NCI-H187 treated with DMSO at 0.1 percent for 48 hours (cell line): Measurements from ENCODE around the gene CHAF1A.

Experiments used
- DNase-seq: peaks from one replicate; lab custom pipeline; 2025; lab: John Stamatoyannopoulos, UW

Gene CHAF1A

DNA sequence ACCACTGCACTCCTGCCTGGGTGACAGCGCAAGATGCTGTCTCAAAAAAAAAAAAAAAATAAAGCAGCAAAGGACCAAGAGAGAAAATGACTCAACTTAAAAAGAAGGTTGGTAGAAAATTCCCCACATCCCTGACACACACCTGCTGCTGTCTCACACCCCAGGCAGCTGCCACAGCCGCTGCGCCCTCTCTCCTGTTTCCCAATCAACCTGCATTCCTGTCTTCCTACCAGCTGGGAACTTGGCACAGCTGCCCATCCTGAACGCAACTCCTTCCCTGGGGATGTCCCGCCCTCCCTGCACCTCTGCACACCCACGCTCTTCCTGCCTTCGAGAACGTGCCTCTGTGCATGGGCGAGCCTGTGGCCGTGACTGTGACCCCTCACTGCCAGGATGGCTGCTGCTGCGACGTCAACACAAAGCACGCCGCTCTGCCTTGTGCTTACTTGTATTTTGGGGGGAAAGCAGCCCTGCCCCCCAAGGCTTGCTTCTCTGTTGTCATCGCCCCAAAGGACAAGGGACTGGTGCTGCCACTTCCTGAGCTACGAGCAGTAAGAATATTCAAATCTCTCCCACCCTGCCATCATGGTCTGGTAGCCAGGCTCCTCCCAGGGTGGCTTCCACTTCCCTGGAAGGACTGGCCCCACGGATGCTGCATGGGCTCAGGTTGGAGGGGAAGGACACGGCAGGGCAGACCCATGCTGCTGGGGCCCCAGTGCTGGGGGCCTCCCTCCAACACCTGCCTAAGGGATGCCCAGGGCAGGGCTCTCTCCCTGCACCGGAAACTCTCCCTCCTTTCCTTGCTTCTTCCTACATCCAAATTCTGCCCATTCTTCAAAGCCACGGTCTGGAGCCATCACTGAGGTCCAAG, 22.8 kb upstream of the CHAF1A start:
- DNase-seq: no peak

DNA sequence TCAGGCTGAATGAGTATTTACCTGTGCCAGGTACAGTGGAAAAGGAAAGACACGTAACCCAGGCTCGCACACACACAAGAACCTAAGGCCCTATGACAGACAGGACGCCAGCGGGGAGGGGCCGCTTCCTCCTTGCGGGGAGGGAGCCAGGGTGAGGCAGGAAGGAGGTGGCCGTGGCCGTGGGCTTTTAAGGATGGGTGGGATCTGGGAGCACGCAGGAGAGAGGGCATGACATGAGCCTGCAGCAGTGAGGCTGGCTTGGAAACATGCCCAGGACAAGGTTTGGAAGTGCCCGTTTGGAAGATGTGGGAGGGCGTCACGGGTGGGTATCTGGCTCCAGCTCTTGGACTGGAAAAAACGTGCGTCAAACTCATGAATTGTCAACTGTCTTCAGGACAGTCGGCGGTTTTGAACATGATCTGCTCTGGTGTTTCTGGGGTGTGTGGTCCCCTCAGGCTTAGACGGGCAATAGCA, 22.1 kb upstream of the CHAF1A start:
- no peak for DNase-seq

DNA sequence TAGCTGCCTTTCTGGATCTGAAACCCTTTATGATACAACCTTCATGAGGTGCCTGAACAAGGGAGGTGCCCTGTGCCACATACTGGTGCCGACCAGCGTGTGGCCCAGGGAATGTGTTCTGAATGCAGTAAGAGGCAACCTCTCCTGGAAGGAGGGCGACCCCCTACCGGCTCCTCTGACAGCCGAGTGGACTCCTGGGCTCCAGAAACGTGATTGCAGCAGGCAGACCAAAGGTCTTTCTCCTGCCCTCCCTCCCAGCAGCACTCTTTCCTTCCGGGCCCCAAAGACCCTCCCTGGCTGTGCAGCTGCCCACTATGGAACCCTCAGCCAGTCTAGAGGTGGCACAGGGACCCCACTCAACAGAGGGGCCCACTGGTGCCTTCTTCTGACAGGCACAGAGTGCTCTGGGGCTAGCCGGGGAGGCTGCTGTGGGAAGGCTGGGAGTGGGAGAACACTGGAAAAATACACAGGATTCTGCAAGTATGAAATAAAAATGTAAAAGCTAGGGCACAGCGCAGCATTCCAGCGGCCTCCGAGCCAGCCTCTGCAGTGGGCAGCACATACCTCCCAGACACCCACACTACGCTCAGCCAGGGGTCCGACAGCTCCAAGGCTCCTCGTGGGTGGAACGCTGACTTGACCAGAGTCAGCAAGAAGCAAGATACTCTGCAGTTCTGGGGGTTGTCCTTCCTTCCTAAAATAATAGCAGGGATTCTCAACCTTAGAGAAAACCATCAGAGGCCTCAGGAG, 17.0 kb upstream of the CHAF1A start:
- DNase-seq: no peak

DNA sequence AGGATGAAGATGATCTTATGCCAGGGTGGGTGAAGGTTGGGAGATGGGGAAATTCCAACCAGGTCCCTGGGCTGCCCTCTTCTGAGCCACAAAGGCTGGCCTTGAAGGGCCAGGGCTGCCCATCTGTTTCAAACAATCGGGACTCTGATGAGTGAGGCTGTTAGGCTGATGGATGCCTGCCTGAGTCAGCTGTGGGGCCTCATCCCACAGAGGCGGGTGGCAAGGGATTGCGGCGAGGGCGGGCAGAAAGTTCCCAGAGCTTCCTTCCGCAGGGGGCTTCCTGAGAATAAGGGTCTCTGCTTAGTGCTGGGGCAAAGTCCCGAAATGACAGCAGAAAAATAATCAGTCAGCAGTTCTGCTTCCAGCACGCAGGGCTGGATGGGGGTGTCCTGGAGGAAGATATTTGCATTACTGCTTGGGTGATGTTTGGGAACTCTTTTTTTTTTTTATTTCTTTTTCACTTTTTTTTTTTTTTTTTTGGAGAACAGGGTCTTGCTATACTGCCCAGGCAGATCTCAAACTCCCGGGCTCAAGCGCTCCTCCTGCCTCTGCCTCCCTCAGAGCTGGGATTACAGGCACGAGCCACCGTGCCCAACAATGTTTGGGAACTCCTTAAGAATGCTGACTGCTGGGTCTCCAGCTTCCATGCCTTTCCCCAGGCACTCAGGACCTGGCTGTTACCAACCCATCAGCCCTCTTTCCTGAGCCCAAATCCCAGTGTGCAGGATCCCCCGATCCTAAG, 16.2 kb upstream of the CHAF1A start:
- DNase-seq: no peak

DNA sequence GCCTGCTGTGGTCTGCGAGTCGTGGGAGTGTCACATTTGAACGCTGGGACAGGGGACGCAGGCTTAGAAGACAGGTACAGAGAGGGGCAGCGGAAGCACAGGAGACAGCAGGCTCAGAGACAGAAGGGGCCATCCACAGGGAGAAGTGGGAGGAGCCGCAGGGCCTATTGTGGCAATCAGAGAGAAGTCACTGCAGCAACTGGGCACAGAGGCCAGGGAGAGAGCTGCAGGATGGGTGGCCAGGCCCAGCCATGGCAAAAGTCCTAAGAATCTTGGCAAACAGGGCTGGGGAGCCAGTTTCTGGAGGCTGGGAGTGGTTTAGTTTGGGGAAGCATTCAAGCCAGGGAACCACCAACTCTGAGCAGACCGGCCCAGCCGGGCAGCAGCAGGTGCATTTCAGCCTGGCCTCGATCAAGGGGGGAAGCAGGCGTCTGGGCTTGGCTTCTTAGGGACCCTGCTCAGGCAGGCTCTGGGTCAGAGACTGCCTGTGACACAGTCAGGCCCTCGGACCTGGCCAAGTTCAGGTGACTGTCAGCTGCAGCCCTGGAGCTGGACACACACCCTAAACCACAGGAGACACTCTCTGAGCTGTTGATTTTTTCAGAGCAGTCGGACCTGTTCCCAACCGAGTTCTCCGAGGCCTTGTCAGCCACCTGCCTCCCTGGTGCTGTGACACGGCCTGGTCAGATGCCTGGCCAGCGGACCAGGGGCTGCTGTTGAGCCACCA, 13.9 kb upstream of the CHAF1A start:
- DNase-seq: no peak

DNA sequence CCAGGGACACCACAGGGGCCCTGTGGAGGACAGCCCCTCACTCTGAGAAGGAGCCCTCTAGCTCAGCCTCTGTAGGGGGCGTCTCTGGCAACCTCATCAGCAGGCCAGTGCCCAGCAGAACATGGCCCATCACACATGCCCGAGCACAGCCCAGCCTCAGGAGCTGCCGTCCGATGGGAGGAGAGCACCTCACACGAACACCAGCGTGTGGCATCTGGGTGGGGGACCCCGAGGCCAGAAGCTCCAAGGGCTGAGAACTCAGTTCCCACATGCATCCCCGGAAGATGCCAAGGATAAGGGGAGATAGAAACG, 13.4 kb upstream of the CHAF1A start:
- no peak for DNase-seq

DNA sequence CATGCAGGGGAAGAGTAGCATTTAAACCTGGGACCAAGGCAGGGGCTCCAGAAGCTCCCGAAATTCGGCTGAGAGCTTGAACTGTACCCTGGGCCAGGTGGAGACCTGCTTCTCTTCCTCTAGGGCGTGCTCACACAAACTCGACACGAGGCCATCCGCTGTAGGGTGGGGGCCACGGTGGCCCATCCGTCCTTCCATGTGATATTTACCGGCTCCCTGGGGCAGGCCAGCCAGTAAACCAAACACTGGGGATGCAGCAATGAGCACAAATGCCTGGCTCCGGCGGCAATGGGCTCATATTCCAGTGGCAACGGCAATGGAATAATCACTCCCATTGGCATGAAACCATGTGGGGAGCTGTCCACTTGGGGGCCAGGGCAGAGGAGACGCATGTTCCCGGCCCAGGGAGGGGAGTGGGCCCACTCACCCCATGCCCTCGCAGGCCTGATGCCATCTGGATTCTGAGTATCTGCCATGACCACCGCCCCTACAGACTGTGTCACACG, 12.9 kb upstream of the CHAF1A start:
- DNase-seq: no peak

DNA sequence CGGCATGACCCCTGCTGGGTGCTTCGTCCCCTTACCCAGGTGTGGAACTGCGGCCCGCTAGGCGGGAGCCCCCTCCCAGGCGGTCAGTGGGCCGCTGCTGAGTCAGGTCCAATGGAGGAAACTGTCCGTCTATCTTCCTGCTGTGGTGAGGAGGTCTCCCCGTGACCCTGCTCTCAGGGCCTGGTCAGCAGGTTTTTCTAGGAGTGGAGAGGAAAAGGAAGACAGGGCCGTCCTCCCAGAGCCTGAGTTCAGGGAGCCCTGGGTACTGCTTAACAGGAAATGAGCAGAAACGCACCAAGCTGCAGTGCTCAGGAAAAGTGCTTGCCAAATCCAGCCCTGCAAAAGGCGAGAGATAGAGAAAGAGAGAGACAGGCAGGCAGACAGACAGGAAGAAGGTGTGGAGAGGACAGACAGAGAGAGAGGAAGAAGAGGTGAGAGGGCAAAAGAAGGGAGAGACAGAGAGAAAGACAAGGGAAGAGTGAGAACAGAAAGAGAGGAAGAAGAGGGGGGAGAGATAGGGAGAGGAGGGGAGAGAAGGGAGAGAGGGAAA, 12.3 kb upstream of the CHAF1A start:
- DNase-seq: no peak

DNA sequence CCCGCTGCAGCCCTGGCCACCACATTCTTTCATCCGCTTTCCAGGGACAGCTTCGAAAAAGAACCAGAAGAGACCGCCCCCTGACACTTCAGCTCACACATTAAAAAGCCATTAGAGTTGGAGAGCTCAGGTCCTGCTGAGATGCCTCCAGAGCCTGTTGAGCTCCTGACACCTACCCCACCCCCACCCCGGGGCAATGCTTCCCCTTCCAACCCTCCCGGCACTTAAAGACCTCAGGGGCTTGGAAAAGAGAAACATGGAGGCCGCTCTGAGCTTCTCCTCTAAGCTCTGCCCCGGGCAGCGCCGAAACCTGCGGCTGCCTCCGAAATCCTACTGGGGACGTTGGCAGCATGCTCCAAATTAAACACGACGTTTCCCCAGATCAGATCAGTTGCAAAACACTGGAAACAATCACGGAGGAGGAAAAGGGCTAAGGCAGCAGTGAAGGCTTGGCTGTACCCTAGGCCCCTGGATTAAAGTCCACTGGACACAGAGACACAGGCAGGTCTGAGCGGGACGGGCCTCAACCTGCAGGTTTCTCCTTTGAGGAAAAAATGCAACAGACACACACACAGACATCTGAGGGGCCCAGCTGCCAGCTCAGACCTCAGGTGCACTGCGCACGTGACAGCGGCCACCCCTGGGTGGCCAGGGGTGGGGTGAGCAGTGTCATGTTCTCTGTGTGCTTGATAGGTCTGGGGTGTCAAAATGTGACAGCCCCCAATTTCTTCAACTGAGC, 11.7 kb upstream of the CHAF1A start:
- no peak for DNase-seq

DNA sequence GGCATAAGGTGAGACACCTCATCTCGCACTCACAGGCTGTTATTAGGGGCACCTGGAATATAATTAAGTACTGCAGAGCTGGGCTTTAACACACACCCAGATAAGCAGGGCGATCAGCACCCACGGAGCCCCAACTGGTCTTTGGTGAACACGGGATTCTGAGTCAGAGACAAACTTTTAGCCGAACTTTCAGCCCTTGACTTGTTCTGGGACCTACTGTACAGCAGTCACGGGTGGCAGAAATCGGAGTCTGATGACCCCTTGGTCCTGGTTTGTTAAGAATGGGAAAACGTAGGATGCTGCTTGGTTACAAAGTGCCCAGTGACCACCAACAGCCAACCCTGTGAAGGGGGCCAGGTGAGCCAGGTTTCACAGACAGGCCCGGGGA, 11.1 kb upstream of the CHAF1A start:
- DNase-seq: no peak

DNA sequence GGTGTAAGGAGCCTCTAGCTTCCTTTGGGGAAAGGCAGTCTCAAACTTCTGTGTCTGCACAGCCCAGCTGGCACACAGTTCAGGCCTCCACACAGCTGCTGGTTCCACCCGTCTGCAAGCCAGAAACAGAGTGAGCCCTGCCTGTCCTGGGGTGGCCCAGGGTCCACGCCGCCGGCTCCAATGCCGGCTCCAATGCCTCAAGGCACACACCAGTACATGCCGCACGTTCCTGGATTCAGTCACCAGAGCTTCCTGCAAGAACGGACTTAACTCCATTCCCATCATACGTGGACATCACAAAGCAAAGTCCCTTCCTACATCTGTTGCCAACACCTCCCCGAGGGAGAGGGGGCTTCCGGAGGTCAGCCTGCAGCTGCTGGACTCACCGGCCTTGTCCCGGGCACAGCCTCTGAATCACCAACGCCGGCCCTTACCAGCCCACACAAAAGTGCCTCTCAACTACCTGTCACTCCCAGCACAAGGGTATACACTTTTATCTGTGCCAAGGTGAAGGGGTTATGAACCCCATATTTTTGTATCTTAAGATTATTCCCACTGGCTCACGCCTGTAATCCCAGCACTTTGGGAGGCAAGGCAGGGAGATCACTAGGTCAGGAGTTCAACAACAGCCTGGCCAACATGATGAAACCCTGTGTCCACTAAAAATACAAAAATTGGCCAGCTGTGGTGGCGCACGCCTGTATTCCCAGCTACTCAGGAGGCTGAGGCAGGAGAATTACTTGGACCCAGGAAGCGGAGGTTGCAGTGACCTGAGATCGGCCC, 10.5 kb upstream of the CHAF1A start:
- DNase-seq: no peak

DNA sequence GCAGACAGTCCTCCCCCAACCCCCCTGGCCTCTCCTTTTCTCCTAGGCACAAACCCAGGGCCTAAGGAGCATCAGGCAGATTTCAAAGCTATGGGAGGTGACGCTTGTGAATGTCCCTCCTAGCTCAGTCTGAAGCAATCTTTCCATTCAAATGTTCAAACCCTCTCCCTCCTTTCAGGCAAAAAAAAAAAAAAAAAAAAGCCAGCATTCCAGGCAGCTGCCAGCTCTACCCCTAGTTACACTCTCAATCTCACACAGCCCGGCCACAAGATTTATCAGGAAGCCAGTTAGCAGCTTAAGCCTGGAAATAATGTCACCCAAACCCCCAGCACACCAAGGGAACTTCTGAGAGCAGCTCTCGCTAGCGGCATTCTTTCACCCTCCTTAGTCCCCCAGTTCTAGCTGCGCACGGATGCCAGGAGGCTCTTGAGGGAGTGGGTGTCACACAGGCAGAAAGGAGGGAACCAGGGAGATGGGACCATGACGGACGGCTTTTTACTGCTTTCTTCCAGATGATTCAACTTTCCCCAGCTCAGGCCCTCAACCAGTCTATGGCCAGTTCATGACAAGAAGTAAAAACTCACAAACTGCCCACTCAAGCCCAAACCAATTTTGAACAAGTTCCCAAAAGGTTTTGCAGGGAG, 8.4 kb upstream of the CHAF1A start:
- DNase-seq: no peak

DNA sequence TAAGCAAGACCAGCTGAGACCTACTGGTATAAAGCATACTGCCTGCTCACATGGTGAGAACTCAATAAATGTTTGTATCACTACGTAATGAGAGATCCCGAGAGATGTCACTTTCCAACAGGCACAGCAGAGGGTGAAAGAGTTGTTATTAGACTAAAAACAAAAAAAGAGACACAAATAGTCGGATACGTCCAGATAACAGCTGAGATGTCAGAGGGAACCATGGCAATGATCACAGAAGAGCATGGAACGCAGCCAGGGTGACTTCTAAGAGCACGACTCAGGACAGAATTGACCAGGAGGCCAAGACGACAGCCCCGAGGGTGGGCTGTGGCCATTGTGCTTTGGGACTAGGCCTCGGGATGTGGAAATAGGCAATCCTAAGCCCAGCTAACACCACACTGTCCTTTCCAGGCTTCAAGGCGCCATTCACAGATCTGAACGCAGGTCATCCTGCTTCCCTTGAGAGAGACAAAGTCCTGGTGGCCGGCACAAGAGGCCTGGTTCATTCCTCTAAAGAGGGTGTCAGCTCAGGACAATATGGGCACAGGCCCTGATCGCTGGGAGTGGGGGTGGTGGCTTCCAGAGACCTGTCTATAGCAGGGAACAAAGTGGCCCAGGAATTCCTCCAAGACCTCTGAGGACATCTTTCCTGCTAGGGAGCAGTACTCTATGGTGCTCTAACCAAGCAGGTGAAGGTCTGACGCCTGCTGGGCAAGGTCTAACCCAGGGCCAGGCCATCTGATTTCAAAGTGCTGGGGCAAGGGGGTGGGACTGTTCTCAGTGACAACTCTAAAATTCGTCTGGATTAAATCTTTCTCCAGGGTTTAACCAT, 5.3 kb upstream of the CHAF1A start:
- DNase-seq: no peak

DNA sequence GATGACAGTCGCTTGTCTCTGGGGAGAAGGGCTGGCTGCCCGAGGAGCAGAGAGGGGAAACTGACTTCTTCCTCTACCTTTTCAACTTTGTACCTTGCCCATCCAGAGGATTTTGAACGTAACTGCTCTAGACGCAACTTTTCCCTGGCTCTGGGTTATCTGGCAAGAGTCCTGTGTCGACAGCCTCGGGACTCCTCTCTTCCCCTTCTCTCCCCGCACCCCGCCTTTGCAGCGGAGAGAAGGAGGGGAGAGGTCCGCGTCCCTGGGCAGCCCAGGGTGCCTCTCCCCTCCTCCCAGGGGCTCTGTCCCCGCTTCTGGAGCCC, 2.7 kb upstream of the CHAF1A start:
- DNase-seq: no peak

DNA sequence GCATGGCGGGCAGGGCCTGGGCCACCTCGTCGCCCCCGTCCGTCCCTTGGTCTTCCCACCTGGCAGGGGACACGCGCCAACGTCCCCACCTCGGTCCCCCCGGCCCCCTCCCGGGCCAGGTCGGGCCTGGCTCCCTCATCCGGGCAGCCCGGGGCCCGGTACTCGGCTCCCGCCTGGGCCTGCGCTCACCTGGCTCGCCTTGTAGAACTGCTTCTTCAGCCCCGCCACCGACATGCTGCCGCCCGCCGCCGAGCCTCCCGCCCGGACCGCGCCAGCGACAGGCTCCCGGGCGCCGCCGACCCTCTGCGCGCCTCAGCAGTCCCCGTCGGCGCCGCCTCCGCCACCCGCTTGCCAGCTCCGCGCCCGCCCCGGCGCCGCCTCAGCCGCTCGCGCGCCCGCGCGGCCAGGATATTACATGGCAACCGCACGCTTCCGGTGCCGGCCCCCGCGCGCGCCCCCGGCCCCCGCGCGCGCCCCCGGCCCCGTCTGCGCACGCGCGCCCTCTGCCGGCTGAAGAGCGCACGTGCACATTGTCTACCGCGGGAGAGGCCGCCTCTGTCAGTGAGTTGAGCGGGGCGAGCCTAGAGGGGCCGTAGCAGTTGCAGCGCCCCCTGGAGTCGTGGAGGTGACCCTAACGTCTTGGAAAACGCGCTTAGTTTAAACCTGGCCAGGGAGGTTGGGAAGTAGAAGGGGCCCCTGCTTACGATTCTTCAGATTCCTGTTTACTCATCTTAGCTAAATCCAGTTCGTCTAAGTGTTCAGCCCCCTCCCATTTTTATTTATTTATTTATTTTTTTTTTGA, 2.1 kb upstream of the CHAF1A start, which contains the start of gene SH3GL1:
SH3GL1 (minus strand) TSS at position 413 of the 802 bp plus-strand sequence; CDS start at position 234, 179 bp downstream.
- DNase-seq: peak; percentile 76

DNA sequence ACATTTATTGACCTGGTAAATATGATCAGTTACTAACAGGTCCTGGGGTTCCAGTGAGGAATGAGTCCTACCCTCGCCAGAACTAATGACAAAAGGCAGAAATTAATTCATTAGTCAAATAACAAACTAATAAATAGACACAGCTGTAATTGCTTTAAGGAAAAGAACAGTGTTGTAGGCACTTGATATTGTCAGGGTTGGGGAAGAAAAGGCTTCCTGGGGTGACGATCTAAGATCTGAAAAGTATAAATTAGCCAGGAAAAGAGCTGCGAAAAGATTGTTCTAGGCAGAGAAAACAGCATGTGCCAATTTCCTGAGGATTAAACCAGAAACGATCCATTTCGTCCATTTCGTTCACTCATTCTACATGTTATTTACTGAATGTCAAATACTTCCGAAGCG, 670 bp upstream of the CHAF1A start:
- DNase-seq: no peak

DNA sequence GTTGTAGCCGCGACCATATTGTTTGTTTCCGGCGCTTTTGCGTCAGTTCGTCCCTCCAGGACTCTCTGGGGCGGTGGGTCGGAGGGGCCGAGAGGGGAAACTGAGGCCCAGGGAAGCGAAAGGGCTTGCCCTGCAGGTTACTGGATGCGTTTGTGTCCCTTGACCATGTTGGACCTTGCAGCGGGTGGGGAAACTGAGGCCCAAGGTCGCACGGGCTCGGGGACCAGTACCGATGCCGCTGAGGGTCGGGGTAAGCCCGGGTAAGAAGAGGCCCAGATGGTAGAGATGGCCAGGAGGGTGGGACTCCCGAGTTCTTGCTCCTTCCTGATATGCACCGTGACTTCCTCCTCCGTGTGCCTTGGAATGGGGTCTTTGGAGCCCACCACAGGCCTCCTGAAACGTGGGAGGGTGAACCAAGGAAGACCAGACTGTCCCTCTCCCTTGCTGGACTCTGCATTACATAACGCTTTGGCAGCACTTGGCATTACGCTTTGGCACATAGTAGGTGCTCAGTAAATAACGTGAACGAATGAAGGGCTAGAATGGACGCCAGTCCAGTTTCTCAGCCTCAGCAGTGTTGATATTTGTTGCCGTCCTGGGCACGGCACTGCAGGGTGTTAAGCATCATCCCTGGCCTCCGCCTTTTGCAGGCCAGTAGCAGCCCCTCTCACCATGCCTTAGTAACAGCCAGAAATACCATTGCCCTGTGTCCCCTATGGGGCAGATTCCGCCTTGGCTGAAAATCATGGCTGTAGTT, 743 bp downstream of the CHAF1A start:
- DNase-seq: no peak
